Measurements from ENCODE around the gene CRISPLD2.

- TF ChIP-seq, protein P1, sequence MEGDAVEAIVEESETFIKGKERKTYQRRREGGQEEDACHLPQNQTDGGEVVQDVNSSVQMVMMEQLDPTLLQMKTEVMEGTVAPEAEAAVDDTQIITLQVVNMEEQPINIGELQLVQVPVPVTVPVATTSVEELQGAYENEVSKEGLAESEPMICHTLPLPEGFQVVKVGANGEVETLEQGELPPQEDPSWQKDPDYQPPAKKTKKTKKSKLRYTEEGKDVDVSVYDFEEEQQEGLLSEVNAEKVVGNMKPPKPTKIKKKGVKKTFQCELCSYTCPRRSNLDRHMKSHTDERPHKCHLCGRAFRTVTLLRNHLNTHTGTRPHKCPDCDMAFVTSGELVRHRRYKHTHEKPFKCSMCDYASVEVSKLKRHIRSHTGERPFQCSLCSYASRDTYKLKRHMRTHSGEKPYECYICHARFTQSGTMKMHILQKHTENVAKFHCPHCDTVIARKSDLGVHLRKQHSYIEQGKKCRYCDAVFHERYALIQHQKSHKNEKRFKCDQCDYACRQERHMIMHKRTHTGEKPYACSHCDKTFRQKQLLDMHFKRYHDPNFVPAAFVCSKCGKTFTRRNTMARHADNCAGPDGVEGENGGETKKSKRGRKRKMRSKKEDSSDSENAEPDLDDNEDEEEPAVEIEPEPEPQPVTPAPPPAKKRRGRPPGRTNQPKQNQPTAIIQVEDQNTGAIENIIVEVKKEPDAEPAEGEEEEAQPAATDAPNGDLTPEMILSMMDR (conservative IDR thresholded peaks at IDR 0.05; ENCODE audit: low read length): no peak
- TF ChIP-seq EZH2phosphoT487 (IDR thresholded peaks at IDR 0.05; ENCODE audit: borderline replicate concordance, low read depth, low read length): no peak
Observed at GRCh38 chr16:84795329-84796053, 24.3 kb upstream of the CRISPLD2 start.

Measured in OCI-LY7 (cell line).